Mesenteric fat pad (tissue), 1 donor: Measurements from ENCODE around the gene HGFAC. TPM values are rescaled to one million over a fixed set of nuclear protein-coding genes. Genes with fewer than 3 reads are reported as not detected.

ENCODE experiments used
- DNase-seq: peaks from one replicate; pipeline ENCODE4 v3.0.0-alpha.2; 2020; ENCODE audit warnings: low spot score
- long read RNA-seq: library from polyadenylated mRNA; unstranded; transcript quantifications from one replicate; pipeline ENCODE4 v2.0.0, GENCODE V29; 2020
- total RNA-seq: library from RNA; stranded (reverse); fragmentation: NEBNext Ultra II Directional; extraction: Animal tissue kit (Norgen Biotek cat#: 25700); gene quantifications from one replicate; pipeline ENCODE4 v1.2.1, GENCODE V29; 2021
- donor health status: DM: yes; HTN: yes; CAD: no.

Gene HGFAC
- not detected for total RNA-seq
- long read RNA-seq = 0 reads

GRCh38 chr4:3441501-3442459 is at the start of gene HGFAC:
TSS of gene HGFAC (plus strand) at chr4:3441968. CDS start at chr4:3442002, 34 bp downstream.
- no peak for DNase-seq

DNA sequence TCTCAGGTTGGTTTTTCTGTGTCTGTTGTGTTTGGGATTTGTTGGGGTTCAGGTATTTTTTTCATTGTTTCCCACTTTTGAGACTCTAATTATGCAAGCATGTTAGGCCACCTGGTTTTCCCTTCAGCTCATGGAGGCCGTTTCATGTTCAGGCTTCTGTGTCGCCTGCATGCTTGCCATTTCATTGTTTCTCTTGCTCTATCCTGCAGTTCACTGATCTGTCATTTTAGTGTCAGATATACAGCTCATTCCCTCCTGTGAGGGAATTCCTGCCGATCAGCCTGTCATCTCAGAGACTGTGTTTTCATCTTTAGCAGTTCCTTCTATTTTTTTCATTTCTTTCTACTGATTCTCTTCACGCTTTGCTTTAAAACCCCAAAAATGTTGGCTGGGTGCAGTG is 49.4 kb upstream of the HGFAC start:
- DNase-seq = no peak

GRCh38 chr4:3393171-3393570 is 48.6 kb upstream of the HGFAC start:
- DNase-seq = no peak

DNA sequence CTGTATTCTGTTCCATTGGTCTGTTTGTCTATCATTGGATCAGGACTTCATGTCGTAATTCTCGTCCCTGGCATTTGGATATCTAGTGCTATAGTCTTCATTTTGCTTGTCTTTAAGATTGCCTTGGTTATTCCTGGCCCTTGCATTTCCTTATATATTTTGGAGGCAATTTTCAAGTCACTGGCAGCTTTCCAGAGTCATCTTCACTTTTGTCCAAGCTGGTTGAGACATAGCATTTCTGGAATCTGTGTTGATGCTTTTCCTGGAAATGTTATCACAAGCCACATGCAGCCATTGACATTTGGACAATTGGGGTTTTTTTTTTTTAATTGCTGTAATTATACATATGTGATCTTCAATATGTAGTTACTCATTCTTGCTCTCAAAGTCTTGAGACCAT is 45.2 kb upstream of the HGFAC start:
- DNase-seq = no peak

- DNase-seq = no peak
These were observed 44.6 kb upstream of the HGFAC start for GRCh38 chr4:3397128-3397527.

- no peak for DNase-seq
These were observed 42.2 kb upstream of the HGFAC start for GRCh38 chr4:3399277-3400194.

GRCh38 chr4:3401436-3402171 is 40.2 kb upstream of the HGFAC start:
- DNase-seq = no peak

DNA sequence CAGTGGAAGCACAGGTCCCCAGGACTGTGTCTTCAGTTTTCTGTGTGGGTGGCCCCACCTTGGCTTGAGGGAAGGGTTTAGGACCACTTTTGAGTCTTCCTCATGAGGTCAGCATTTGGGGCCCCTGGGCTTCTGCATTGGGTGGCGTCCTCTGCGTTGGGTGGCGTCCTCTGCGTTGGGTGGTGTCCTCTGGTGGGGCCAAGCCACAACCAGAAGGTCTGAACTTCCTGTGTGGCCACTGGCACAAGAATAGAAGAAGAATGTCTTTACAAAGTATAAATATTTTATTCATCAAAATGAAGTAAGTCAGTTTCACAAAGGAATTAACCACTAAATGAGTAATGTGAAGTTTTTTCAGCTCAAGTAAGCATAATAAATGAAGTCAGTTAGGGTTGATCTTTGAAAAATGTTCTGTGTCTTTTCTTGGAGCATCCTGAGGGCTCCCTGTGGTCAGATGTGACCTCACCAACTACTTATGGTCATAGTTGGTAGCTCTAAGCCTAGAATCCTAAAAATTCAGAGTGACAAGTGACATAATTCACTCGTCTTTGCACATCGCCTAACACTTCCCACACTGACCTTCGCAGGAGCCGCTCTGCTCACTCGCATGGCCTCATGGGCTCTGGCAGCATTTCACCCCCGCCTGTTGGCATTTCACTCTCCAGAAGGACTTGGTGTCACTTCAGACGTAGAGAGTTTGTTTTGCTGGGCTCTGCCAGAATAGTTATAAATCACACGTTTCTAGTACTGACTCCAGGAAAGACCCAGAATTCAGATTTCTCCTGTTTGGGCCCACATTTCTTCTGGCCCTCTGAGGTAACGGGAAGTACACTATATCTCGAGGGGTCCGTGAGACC is 39.0 kb upstream of the HGFAC start:
- DNase-seq = peak; percentile 81

DNA sequence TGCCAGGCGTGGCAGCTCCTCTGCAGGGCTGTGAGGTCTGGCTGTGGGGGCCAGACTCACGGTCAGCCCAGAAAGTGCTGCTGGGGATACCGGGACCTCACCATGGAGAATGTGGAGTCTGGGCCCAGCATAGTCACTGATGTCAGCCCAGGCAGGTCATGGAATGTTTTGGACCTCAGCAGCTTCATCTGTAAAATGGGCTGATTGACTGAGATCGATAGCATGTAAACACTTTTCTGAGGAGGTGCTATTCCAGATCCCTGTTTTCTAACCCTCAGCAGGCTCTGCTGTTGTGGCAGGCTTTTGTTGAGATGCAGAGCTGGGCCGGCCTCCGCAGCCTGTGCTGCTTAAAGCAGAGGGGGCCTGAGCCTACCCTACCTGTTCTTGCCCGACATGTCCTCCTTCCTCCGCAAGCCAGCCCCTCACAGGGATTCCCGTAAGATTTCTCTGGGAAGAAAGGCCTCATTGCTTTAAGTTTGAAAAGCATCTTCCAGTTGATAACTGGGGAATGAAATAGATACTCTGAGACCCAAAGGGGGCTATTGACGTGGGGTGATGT is 38.3 kb upstream of the HGFAC start:
- DNase-seq = peak; percentile 64

DNA sequence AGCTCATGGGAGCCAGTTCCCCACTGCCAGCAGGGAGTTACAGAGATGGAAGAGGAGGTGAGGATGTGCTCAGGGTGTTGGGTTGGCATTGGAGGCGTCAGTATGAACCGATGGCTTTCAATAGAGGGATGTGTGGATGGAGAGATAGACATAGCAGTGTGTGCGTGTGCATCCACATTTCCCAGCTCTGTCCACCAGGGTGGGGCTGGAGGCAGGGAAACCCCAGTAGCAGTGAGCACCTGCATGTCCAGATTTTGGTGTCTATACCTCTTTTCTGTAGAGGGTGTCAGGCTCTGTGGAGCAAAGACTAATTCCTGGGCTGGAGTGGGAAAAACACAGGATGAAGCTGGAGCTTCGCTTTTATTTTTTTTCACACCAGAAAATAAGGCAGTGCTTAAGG is 37.2 kb upstream of the HGFAC start:
- peak; percentile 28 for DNase-seq

DNA sequence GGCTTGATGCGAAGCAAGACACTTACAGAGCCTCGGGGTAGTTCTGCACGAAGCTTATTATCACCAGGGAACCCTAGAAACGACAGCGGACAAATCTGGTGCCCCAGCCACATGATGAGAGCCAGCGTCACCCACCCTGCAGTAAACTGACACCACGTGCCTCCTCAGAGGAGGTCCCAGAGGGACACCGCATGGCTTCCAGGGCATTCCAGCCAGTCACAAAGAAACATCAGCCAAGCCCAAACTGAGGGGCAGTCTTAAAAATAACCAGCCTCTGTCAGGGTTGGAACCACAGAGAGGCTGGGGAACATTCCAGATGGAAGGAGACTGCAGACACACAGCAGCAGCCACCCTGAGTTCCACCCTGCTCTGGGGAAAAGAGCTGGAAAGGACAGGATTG is 36.6 kb upstream of the HGFAC start:
- peak; percentile 78 for DNase-seq

DNA sequence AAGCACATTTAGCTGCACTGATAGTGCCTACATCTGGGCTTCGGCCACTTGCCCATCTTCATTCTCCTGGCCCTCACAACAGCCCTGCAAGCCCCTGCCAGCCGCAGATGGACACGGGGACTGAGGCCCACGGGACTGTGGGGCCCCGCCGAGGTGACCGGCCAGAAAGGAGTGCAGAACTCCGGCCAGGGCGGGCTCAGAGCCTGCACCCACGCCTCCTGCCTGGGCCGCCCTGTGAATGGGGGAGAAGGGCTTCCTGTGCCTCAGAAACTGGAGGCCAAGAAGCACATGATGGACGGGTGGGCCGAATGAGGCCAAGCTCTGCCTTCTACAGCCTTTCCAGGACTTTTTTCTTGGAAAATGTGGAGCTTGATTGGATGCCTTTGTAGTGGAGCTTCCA is 35.7 kb upstream of the HGFAC start:
- DNase-seq = peak; percentile 83

- peak; percentile 83 for DNase-seq
These were observed 35.3 kb upstream of the HGFAC start for GRCh38 chr4:3406431-3406830.

- DNase-seq = peak; percentile 68
These were observed 34.5 kb upstream of the HGFAC start for GRCh38 chr4:3407171-3407771.

GRCh38 chr4:3407930-3408792 is 33.6 kb upstream of the HGFAC start:
- DNase-seq = peak; percentile 67

DNA sequence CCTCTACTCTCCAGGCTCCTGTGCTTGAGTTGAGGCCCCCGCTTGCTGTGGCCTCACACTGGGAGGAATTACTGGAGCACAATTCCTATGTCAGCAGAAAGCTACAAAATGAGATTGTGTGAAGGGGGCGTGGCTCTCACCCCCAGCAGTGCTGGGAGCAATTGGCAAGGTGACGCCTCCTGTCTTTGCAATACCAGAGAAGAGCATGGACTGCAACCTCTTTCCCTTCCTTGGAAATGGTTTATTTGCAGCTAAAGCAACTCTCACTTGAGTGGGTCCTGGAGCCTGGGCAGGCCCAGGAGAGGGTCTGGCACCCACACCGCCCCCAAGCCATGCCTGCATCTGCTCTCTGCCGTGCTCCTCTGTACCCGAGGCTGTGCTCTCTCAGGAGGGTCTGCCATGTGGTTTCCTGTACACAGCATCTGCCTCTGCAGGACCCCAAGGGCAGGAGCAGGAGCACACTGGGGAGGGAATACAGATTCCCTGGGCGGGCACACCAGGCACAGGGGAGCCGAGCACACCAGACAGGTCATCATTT is 32.9 kb upstream of the HGFAC start:
- DNase-seq = peak; percentile 43

DNA sequence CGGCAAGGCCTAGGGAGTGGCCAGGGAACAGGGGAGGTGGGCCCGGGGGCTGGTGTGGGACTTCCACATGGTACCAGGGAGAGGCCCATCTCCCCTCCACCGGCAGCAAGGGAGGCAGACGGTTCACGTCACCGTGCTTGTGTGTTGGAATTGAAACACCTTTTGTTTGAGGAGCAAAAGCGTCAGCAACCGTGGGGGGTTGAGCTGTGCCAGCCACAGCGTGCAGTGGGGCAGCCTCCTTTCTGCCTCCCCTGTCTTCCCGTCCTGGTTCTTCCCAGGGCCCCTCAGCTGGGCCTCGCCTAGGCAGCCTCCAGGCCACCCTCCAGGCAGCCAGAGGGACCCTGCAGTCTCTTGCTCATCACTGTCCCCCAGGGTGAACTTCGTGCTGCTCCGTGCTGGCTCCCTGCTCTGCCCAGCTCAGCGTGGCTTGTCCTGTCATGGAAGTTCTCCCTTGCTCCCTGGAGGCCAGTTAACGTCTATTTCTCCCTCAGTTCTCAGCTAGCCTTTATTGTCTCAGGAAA is 32.1 kb upstream of the HGFAC start:
- DNase-seq = peak; percentile 80
